Left forelimb (tissue), 1 donor: ENCODE data around the gene PCDHA9.
"Not testable (repeated sequence)": the region's sequence is repeated elsewhere in the genome, so short reads cannot be mapped to it uniquely, and the experiment has no call there.

Experiments
- DNase-seq: peaks from one replicate; pipeline ENCODE4 v3.0.0-alpha.2; 2018; ENCODE audit warnings: low spot score

Gene PCDHA9

DNA sequence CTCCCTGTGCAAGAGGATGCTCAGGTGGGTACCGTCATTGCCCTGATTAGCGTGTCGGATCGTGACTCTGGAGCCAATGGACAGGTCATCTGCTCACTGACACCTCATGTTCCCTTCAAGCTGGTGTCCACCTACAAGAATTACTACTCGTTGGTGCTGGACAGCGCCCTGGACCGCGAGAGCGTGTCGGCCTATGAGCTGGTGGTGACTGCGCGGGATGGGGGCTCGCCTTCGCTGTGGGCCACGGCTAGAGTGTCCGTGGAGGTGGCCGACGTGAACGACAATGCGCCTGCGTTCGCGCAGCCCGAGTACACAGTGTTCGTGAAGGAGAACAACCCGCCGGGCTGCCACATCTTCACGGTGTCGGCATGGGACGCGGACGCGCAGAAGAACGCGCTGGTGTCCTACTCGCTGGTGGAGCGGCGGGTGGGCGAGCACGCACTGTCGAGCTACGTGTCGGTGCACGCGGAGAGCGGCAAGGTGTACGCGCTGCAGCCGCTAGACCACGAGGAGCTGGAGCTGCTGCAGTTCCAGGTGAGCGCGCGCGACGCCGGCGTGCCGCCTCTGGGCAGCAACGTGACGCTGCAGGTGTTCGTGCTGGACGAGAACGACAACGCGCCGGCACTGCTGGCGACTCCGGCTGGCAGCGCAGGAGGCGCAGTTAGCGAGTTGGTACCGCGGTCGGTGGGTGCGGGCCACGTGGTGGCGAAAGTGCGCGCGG is 28.5 kb downstream of the PCDHA9 start:
- not testable (repeated sequence) for DNase-seq

DNA sequence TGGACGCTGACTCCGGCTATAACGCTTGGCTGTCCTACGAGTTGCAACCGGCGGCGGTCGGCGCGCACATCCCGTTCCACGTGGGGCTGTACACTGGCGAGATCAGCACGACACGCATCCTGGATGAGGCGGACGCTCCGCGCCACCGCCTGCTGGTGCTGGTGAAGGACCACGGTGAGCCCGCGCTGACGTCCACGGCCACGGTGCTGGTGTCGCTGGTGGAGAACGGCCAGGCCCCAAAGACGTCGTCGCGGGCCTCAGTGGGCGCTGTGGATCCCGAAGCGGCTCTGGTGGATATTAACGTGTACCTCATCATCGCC is 29.0 kb downstream of the PCDHA9 start:
- no peak for DNase-seq

DNA sequence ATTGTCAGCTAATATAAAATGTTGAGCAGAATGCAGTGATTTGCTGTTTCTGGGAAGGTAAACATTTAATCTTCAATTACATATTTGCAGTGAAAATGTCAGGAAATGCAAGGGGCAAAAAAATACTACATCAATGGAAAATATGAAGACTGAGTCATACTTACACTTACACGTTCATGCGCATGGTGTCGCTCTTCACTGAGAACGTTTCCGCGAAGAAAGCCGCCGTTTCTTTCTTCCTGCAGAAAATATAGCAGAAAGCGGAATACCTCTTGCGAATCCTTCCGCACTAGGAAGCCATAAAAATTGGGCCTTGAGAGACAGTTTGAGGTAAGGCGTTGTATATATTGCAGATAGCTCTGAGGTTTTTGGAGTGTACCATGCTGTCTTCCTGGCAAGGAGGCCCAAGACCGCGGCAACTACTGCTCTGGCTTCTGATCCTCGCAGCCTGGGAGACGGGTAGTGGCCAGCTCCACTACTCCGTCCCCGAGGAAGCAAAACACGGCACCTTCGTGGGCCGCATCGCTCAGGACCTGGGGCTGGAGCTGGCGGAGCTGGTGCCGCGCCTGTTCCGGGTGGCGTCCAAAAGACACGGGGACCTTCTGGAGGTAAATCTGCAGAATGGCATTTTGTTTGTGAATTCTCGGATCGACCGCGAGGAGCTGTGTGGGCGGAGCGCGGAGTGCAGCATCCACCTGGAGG is 33.9 kb downstream of the PCDHA9 start, which contains the start of gene PCDHA13:
Gene PCDHA13 (plus strand): TSS at position 236 of the 702 bp plus-strand sequence. CDS start 145 bp downstream, at position 381.
- no peak for DNase-seq

DNA sequence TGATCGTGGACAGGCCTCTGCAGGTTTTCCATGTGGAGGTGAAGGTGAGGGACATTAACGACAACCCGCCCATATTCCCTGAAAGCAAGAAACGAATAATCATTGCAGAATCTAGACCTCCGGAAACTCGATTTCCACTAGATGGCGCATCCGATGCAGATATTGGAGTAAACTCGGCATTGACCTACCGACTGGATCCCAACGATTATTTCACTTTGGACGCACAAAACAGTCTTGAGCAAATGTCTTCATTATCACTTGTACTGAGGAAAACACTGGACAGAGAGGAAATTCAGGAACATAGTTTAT is 34.4 kb downstream of the PCDHA9 start:
- DNase-seq, result no peak

DNA sequence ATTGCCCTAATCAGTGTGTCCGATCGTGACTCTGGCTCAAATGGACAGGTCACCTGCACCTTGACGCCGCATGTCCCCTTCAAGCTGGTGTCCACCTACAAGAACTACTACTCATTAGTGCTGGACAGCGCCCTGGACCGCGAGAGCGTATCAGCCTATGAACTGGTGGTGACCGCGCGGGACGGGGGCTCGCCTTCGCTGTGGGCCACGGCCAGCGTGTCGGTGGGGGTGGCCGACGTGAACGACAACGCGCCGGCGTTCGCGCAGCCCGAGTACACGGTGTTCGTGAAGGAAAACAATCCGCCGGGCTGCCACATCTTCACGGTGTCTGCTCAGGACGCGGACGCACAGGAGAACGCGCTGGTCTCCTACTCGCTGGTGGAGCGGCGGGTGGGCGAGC is 35.2 kb downstream of the PCDHA9 start:
- DNase-seq, result no peak

DNA sequence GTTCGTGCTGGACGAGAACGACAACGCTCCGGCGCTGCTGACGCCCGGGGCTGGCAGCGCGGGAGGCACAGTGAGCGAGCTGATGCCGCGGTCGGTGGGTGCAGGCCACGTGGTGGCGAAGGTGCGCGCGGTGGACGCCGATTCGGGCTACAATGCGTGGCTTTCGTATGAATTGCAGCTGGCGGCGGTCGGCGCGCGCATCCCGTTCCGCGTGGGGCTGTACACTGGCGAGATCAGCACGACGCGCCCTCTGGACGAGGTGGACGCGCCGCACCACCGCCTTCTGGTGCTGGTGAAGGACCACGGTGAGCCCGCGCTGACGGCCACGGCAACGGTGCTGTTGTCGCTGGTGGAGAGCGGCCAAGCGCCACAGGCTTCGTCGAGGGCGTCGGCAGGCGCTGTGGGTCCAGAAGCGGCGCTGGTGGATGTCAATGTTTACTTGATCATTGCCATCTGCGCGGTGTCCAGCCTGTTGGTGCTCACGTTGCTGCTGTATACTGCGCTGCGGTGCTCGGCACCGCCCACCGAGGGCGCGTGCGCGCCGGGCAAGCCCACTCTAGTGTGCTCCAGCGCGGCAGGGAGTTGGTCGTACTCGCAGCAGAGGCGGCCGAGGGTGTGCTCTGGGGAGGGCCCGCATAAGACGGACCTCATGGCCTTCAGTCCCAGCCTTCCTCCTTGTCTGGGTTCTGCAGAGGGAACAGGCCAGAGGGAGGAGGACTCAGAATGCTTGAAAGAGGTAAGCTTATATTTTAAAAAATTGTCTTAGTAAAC is 35.9 kb downstream of the PCDHA9 start:
- DNase-seq, result no peak
